Hepatocyte (in vitro differentiated cells): ENCODE data around the gene MAP2K2. TPM values are rescaled to one million over a fixed set of nuclear protein-coding genes. Genes with fewer than 3 reads are reported as not detected.
A peak's percentile ranks its signal among the peaks of the same experiment; 100 is the strongest.

Experiments
- DNase-seq: peaks from one replicate; pipeline ENCODE4 v3.0.0-alpha.2; 2016; ENCODE audit warnings: low spot score
- H2AFZ ChIP-seq: fragments of 200-600 bp; sonication (generic); 2 replicates; pipeline ENCODE4 v1.6.0; 2016; ENCODE audit warnings: antibody characterized with exemption, mild to moderate bottlenecking
- H3K27ac ChIP-seq: fragments of 200-600 bp; sonication (generic); 2 replicates; pipeline ENCODE4 v1.5.1; 2016; ENCODE audit warnings: mild to moderate bottlenecking
- H3K27me3 ChIP-seq: fragments of 200-600 bp; sonication (generic); 2 replicates; pipeline ENCODE4 v1.6.1; 2016
- H3K36me3 ChIP-seq: fragments of 200-600 bp; sonication (generic); replicated peaks from 2 replicates; pipeline ENCODE4 v1.5.1; 2016; ENCODE audit warnings: low read depth; ENCODE audit not compliant: insufficient read depth
- H3K4me1 ChIP-seq: fragments of 200-600 bp; sonication (generic); 2 replicates; pipeline ENCODE4 v1.5.1; 2016; ENCODE audit warnings: mild to moderate bottlenecking, moderate library complexity; ENCODE audit not compliant: insufficient read depth
- H3K4me2 ChIP-seq: fragments of 200-600 bp; sonication (generic); 2 replicates; pipeline ENCODE4 v1.6.0; 2016
- H3K4me3 ChIP-seq: fragments of 200-600 bp; sonication (generic); 2 replicates; pipeline ENCODE4 v1.5.1; 2016; ENCODE audit warnings: mild to moderate bottlenecking
- H3K79me2 ChIP-seq: fragments of 200-600 bp; sonication (generic); 2 replicates; pipeline ENCODE4 v1.6.0; 2017; ENCODE audit warnings: mild to moderate bottlenecking
- H3K9me2 ChIP-seq: fragments of 200-600 bp; sonication (generic); replicated peaks from 2 replicates; pipeline ENCODE4 v1.6.0; 2017; ENCODE audit warnings: mild to moderate bottlenecking; ENCODE audit not compliant: insufficient read depth
- H3K9me3 ChIP-seq: fragments of 200-600 bp; sonication (generic); 2 replicates; pipeline ENCODE4 v1.5.1; 2016; ENCODE audit warnings: low read depth, mild to moderate bottlenecking
- H4K20me1 ChIP-seq: fragments of 200-600 bp; sonication (generic); 2 replicates; pipeline ENCODE4 v1.6.0; 2016; ENCODE audit warnings: mild to moderate bottlenecking; ENCODE audit not compliant: insufficient read depth, poor library complexity, severe bottlenecking
- CTCF ChIP-seq: fragments of 200-600 bp; sonication (generic); IDR thresholded peaks from 2 replicates; pipeline ENCODE4 v1.5.1; 2016; ENCODE audit warnings: antibody characterized with exemption, mild to moderate bottlenecking; ENCODE audit not compliant: poor library complexity
- EZH2 ChIP-seq: fragments of 200-600 bp; sonication (generic); IDR thresholded peaks from 2 replicates; pipeline ENCODE4 v1.6.1; 2016; ENCODE audit warnings: antibody characterized with exemption, mild to moderate bottlenecking, borderline replicate concordance
- EZH2phosphoT487 ChIP-seq: fragments of 200-600 bp; sonication (generic); IDR thresholded peaks from one replicate; pipeline ENCODE4 v1.6.1; 2018; ENCODE audit warnings: antibody characterized with exemption, mild to moderate bottlenecking, low read depth, moderate library complexity; ENCODE audit not compliant: unreplicated experiment, severe bottlenecking
- WGBS: methylation state at CpG from one replicate; pipeline ENCODE4 v1.1.6; 2016; ENCODE audit warnings: low lambda C conversion rate; ENCODE audit errors: missing lambda C conversion rate; 5-methylcytosine and 5-hydroxymethylcytosine counted together
- polyA plus RNA-seq: library from polyadenylated mRNA; unstranded; fragments of >200 nt; fragmentation: Nextera tagmentation; extraction: Ambion mirVana; gene quantifications from 2 replicates; pipeline ENCODE4 v1.2.1, GENCODE V29; 2016
- total RNA-seq: library from RNA; depleted of rRNA; stranded (reverse); fragments of >200 nt; gene quantifications from 2 replicates; pipeline ENCODE4 v1.2.3, GENCODE V29; 2014

MAP2K2 gene
- total and polyA plus RNA-seq, 2 experiments from 2014 or later = 135 to 188 TPM

GRCh38 chr19:4124638-4125037 is 716 bp upstream of the MAP2K2 start:
- Histone ChIP-seq H3K4me2 (peak overlapping the region; percentile 90), H3K27me3 (no peaks in the 10 kb centered on the region), H3K4me3 (no peak overlapping the region), H3K36me3 (no peaks in the 10 kb centered on the region), H2AFZ (peak overlapping the region; percentile 81), H3K9me3 (no peaks in the 10 kb centered on the region), H3K27ac (no peak overlapping the region), H3K79me2 (peaks cover 35% of the 10 kb centered on the region), H3K4me1 (peaks cover 4% of the 10 kb centered on the region), H4K20me1 (peaks cover 18% of the 10 kb centered on the region), H3K9me2 (no peaks in the 10 kb centered on the region)
- no peak for TF ChIP-seq EZH2
- TF ChIP-seq CTCF = no peak
- TF ChIP-seq EZH2phosphoT487 = no peak
- 56% methylated on average over 8 of the region's 8 CpGs for WGBS
- no peak for DNase-seq

GRCh38 chr19:4122480-4122879 is 1.4 kb downstream of the MAP2K2 start:
- Histone ChIP-seq H4K20me1 (peaks cover 33% of the 10 kb centered on the region), H3K9me2 (no peaks in the 10 kb centered on the region), H3K4me2 (peak overlapping the region; percentile 94), H3K36me3 (no peaks in the 10 kb centered on the region), H3K9me3 (no peaks in the 10 kb centered on the region), H2AFZ (no peak overlapping the region), H3K79me2 (peaks cover 55% of the 10 kb centered on the region), H3K27me3 (no peaks in the 10 kb centered on the region), H3K27ac (no peak overlapping the region), H3K4me3 (peak overlapping the region; percentile 99), H3K4me1 (peaks cover 4% of the 10 kb centered on the region)
- 81% methylated on average over 5 of the region's 5 CpGs for WGBS
- DNase-seq = no peak
- TF ChIP-seq EZH2 (no peak), CTCF (no peak)

- H4K20me1 ChIP-seq = peaks cover 33% of the 10 kb centered on the region
- peaks cover 4% of the 10 kb centered on the region for H3K4me1 ChIP-seq
- no peaks in the 10 kb centered on the region for H3K27me3 ChIP-seq
- peaks cover 57% of the 10 kb centered on the region for H3K79me2 ChIP-seq
- H2AFZ ChIP-seq = no peak overlapping the region
- TF ChIP-seq CTCF (no peak), EZH2 (no peak), EZH2phosphoT487 (no peak)
- H3K4me3 ChIP-seq = no peak overlapping the region
- no peaks in the 10 kb centered on the region for H3K9me3 ChIP-seq
- no peak overlapping the region for H3K27ac ChIP-seq
- H3K4me2 ChIP-seq = peak overlapping the region; percentile 49
- no CpG with 5 or more reads among the region's 4 CpGs for WGBS
- H3K36me3 ChIP-seq = no peaks in the 10 kb centered on the region
- DNase-seq = no peak
- no peaks in the 10 kb centered on the region for H3K9me2 ChIP-seq
Measured at GRCh38 chr19:4121815-4122214, 2.1 kb downstream of the MAP2K2 start.

GRCh38 chr19:4121273-4121612 is 2.7 kb downstream of the MAP2K2 start:
- H2AFZ ChIP-seq = no peak overlapping the region
- no peak overlapping the region for H3K27ac ChIP-seq
- H4K20me1 ChIP-seq = peaks cover 33% of the 10 kb centered on the region
- TF ChIP-seq CTCF (no peak), EZH2phosphoT487 (no peak), EZH2 (no peak)
- H3K79me2 ChIP-seq = peaks cover 57% of the 10 kb centered on the region
- peaks cover 4% of the 10 kb centered on the region for H3K4me1 ChIP-seq
- no peak for DNase-seq
- H3K4me3 ChIP-seq = no peak overlapping the region
- WGBS = 97% methylated on average over 5 of the region's 5 CpGs
- no peaks in the 10 kb centered on the region for H3K9me2 ChIP-seq
- no peak overlapping the region for H3K4me2 ChIP-seq
- no peaks in the 10 kb centered on the region for H3K36me3 ChIP-seq
- H3K27me3 ChIP-seq = no peaks in the 10 kb centered on the region
- no peaks in the 10 kb centered on the region for H3K9me3 ChIP-seq
